Heart left ventricle (tissue), 16 donors: ENCODE results near the gene FBXW2. TPM values are rescaled to one million over a fixed set of nuclear protein-coding genes. Genes with fewer than 3 reads are reported as not detected.

Experiments used
- ATAC-seq, 4 donors: fragments of 200-7000 bp; cut with Tn5 transposase; one replicate each; pipeline ENCODE4 v1.9.1; 2020 to 2022; ENCODE audit warnings: moderate library complexity in 4 of 4, mild to moderate bottlenecking in 3 of 4, moderate number of reproducible peaks in 1 of 4
- DNase-seq, 5 donors: peaks; one replicate each; pipeline ENCODE4 v3.0.0-alpha.2; 2020
- H3K27ac ChIP-seq, 12 donors: fragments of 200-600 bp; sonication (generic) in 4 of 12; one replicate each; pipeline versions ENCODE4 v1.5.0 to v1.8.0; 2016 to 2022; ENCODE audit warnings: mild to moderate bottlenecking in 2 of 12
- H3K27me3 ChIP-seq, 9 donors: fragments of 200-600 bp; sonication (generic) in 2 of 9; one replicate each; pipeline versions ENCODE4 v1.5.1 to v1.8.0; 2016 to 2022; ENCODE audit warnings: mild to moderate bottlenecking in 3 of 9
- H3K36me3 ChIP-seq, 9 donors: fragments of 200-600 bp; sonication (generic) in 2 of 9; one replicate each; pipeline versions ENCODE4 v1.5.0 to v1.8.0; 2018 to 2022; ENCODE audit warnings: mild to moderate bottlenecking in 2 of 9
- H3K4me1 ChIP-seq, 12 donors: fragments of 200-600 bp; sonication (generic) in 4 of 12; one replicate each; pipeline versions ENCODE4 v1.5.0 to v1.8.0; 2016 to 2022; ENCODE audit warnings: mild to moderate bottlenecking in 3 of 12
- H3K4me3 ChIP-seq, 12 donors: fragments of 200-600 bp; sonication (generic) in 4 of 12; one replicate each; pipeline versions ENCODE4 v1.5.0 to v1.8.0; 2017 to 2022; ENCODE audit warnings: mild to moderate bottlenecking in 9 of 12, moderate library complexity in 4 of 12
- H3K9me3 ChIP-seq, 12 donors: fragments of 200-600 bp; sonication (generic) in 4 of 12; one replicate each; pipeline versions ENCODE4 v1.5.0 to v1.8.0; 2016 to 2022; ENCODE audit warnings: mild to moderate bottlenecking in 1 of 12
- CTCF ChIP-seq, 12 donors: fragments of 200-600 bp; sonication (generic) in 4 of 12; IDR thresholded peaks; one replicate each; pipeline versions ENCODE4 v1.5.0 to v1.8.0; 2018 to 2022; ENCODE audit warnings: antibody characterized with exemption in 12 of 12, mild to moderate bottlenecking in 5 of 12
- POLR2A ChIP-seq, 2 donors: fragments of 450-650 bp; IDR thresholded peaks; one replicate each; pipeline ENCODE4 v1.6.1; 2017; ENCODE audit warnings: antibody characterized with exemption in 2 of 2, mild to moderate bottlenecking in 2 of 2, moderate library complexity in 2 of 2
- WGBS, 4 donors: extraction: QIAGEN DNeasy Blood & Tissue Kit in 2 of 4; methylation state at CpG; one replicate each; pipeline versions ENCODE4 v1.1.5 to v1.1.7; 2013 to 2018; 5-methylcytosine and 5-hydroxymethylcytosine counted together
- intact Hi-C, 10 donors: fragments of 100-400 bp; cut with DNase I; formaldehyde crosslinking; loops; one replicate each; pipeline versions ENCODE4 v1.11.1 to v1.14.2; 2022
- polyA plus RNA-seq, 2 donors: library from polyadenylated mRNA; stranded (reverse); fragments of 200-250 nt; gene quantifications; one replicate each; pipeline ENCODE4 v1.2.3, GENCODE V29; 2013
- total RNA-seq, 9 donors: library from RNA; depleted of rRNA in 2 of 9; stranded (reverse); fragments of >200 nt in 2 of 9; fragmentation: NEBNext Ultra II Directional in 3 of 9; extraction: Animal tissue kit (Norgen Biotek cat#: 25700) in 3 of 9; gene quantifications; one replicate each; pipeline versions ENCODE4 v1.1.0 to v1.2.4, GENCODE V29; 2016 to 2023
- donor health status: ischemic (EF 13 %, LVEDD 7.1; RV severe dilation, severe dysfunction).
- donor health status: healthy with polysubstance abuse.
- donor health status: DM: no; HTN: yes; CAD: no.
- donor health status: DM: no; HTN: no; CAD: no.
- donor health status: ischemic (EF 25% LVEDD 6.9; RV normal size, moderate dysfunction).
- donor health status: ischemic (EF 25% LVEDD 5.7; RV mildly dilated, moderate dysfunction).
- donor health status: healthy.
- donor health status: DM: yes; HTN: yes; CAD: no.
- donor health status: ischemic (EF 35%, LVEDD 5.7; RV mildly dilated, moderate dysfunction).
- donor health status: nonischemic (EF 11% LVEDD 7.7; RV severe dilation, severe dysfunction).
- donor health status: DM: yes; HTN: yes; CAD: no.
- donor health status: PGD.
- donor health status: ischemic (EF 29% LVEDD 5.4; RV normal size, mild dysfunction).
- donor health status: nonischemic (EF 23%, LVEDD 6.1; RV moderate dilation, normal function).

FBXW2 gene
- total and polyA plus RNA-seq, 11 donors, result 7.9 to 58.7 (median 41.0) TPM

DNA sequence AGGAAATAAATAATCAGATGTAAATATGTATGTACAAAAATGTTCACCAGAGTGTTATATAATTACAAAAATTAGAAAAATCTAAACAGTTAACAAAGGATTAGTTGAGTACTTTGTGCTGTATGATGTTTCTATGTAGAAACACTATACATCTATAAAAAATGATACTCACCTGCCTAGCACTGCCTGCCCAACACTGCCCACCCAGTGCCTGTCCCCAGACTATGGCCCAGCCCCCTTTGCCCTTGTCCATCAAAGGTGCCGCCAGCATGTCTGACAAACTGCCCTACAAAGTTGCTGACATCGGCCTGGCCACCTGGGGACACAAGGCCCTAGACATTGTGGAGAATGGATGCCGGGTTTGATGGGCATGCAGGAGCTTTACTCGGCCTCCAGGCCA is 72.8 kb downstream of the FBXW2 start:
- TF ChIP-seq POLR2A (IDR thresholded peaks at IDR 0.05), result no peak
- TF ChIP-seq CTCF (IDR thresholded peaks at IDR 0.05), result no peak
- intact Hi-C loops, result no loop called here
- H3K36me3 ChIP-seq, result no peaks in the 10 kb centered on the region
- no peak for ATAC-seq
- no peak for DNase-seq
- H3K27ac ChIP-seq, result no peak overlapping the region
- WGBS, 4 donors, result 96 to 100% (median 97%) methylated on average over 1 to 4 of the region's 4 CpGs
- H3K4me1 ChIP-seq, result peaks cover 0 to 7% (median 3%) of the 10 kb centered on the region in 12 donors
- no peaks in the 10 kb centered on the region for H3K27me3 ChIP-seq
- H3K4me3 ChIP-seq, result no peak overlapping the region
- no peaks in the 10 kb centered on the region for H3K9me3 ChIP-seq

DNA sequence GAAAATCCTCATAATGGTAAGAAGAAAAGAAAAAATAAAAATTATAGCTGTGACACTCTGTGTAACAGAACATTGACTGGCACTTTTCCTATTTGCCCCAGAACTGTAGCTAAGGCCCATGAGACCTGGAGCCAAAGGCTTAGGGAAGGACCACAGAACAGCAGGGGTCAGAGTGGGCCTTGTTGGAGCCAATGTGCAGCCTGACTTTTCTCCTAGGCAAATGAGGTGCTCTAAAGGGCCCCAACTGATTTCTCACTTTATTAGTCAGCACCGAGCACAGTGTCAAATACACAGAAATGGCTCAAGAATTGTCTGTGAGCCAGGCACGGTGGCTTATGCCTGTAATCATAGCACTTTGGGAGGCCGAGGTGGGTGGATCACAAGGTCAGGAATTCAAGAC is 74.9 kb downstream of the FBXW2 start:
- ATAC-seq (no peak), DNase-seq (no peak)
- 59 to 76% (median 68%) methylated on average over 3 of the region's 3 CpGs for WGBS, 4 donors
- H3K27me3 ChIP-seq, result no peaks in the 10 kb centered on the region
- peaks cover 0 to 17% (median 10%) of the 10 kb centered on the region in 12 donors for H3K4me1 ChIP-seq
- TF ChIP-seq POLR2A (IDR thresholded peaks at IDR 0.05) (no peak), CTCF (IDR thresholded peaks at IDR 0.05) (no peak)
- no peaks in the 10 kb centered on the region for H3K36me3 ChIP-seq
- H3K27ac ChIP-seq, result no peak overlapping the region
- intact Hi-C loops, result loop anchor here in 6 of 10 donors (5.0 to 10.0 kb wide), 3 partner anchors 94 to 156 kb away; partner anchors contain the start of gene PHF19 (in 1 of the 6)
- no peaks in the 10 kb centered on the region for H3K9me3 ChIP-seq
- H3K4me3 ChIP-seq, result no peak overlapping the region

DNA sequence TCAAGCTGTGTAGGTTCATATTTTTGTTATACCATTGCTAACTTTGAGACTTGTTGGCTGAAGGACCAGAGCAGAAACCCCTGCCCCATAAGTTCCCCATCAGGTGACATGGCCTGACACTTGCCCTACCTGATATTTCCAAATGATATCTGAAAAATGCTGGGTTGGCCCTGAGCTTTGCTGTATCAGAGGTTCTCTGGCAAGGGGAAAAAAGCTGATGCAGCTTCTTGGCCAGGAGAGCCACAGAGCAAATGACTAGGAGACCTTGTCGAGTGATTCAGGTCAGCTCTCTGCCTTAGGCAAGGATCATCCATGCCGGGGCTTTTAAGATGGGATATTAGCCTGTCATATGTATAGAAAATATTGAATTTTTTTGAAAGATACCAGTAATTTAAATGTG is 76.0 kb downstream of the FBXW2 start:
- Histone ChIP-seq H3K27ac (no peak overlapping the region), H3K9me3 (no peaks in the 10 kb centered on the region), H3K4me3 (no peak overlapping the region), H3K4me1 (peaks cover 0 to 27% (median 18%) of the 10 kb centered on the region in 12 donors), H3K36me3 (no peaks in the 10 kb centered on the region), H3K27me3 (no peaks in the 10 kb centered on the region)
- TF ChIP-seq CTCF (IDR thresholded peaks at IDR 0.05) (no peak), POLR2A (IDR thresholded peaks at IDR 0.05) (no peak)
- ATAC-seq (no peak), DNase-seq (no peak)
- WGBS, 4 donors, result 74 to 93% (median 82%) methylated on average over 2 of the region's 2 CpGs
- intact Hi-C loops, result loop anchor here in 6 of 10 donors (5.0 to 10.0 kb wide), 3 partner anchors 92 to 158 kb away; partner anchors contain the start of gene PHF19 (in 1 of the 6)

DNA sequence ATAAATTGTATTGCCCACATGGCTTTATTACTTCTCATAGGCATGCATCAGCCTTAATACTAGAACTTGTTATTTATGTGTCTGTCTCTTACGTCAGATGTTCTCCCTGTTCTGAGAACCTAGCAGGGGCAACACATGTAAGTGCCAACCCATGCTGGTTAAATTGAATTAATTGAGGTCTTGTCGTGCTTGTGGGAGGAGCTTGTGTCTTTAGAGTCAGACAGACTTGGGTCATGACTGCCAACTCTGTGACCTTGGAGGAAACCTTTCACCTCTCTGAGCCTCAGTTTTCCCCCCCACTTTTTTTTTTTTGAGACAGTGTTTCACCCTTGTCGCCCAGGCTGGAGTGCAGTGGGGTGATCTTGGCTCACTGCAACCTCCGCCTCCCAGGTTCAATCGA is 76.7 kb downstream of the FBXW2 start:
- peaks cover 0 to 33% (median 19%) of the 10 kb centered on the region in 12 donors for H3K4me1 ChIP-seq
- no peaks in the 10 kb centered on the region for H3K9me3 ChIP-seq
- DNase-seq, result no peak
- H3K36me3 ChIP-seq, result no peaks in the 10 kb centered on the region
- intact Hi-C loops, result loop anchor here in 6 of 10 donors (5.0 to 10.0 kb wide), 3 partner anchors 92 to 158 kb away; partner anchors contain the start of gene PHF19 (in 1 of the 6)
- no peak for ATAC-seq
- no peak overlapping the region for H3K27ac ChIP-seq
- TF ChIP-seq CTCF (IDR thresholded peaks at IDR 0.05), result no peak
- TF ChIP-seq POLR2A (IDR thresholded peaks at IDR 0.05), result no peak
- WGBS, 4 donors, result 84 to 90% (median 88%) methylated on average over 5 of the region's 5 CpGs
- no peak overlapping the region for H3K4me3 ChIP-seq
- no peaks in the 10 kb centered on the region for H3K27me3 ChIP-seq
